CD4-positive, alpha-beta T cell treated with Interleukin-15 for 4 hours (primary cell): ENCODE measurements around the gene CES5A.
"Not testable (repeated sequence)": the region's sequence is repeated elsewhere in the genome, so short reads cannot be mapped to it uniquely, and the experiment has no call there.

Experiments used
- DNase-seq: peaks from one replicate; pipeline ENCODE4 v3.0.0-alpha.2; 2020; ENCODE audit warnings: low spot score

Gene CES5A, protein sequence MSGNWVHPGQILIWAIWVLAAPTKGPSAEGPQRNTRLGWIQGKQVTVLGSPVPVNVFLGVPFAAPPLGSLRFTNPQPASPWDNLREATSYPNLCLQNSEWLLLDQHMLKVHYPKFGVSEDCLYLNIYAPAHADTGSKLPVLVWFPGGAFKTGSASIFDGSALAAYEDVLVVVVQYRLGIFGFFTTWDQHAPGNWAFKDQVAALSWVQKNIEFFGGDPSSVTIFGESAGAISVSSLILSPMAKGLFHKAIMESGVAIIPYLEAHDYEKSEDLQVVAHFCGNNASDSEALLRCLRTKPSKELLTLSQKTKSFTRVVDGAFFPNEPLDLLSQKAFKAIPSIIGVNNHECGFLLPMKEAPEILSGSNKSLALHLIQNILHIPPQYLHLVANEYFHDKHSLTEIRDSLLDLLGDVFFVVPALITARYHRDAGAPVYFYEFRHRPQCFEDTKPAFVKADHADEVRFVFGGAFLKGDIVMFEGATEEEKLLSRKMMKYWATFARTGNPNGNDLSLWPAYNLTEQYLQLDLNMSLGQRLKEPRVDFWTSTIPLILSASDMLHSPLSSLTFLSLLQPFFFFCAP

DNA sequence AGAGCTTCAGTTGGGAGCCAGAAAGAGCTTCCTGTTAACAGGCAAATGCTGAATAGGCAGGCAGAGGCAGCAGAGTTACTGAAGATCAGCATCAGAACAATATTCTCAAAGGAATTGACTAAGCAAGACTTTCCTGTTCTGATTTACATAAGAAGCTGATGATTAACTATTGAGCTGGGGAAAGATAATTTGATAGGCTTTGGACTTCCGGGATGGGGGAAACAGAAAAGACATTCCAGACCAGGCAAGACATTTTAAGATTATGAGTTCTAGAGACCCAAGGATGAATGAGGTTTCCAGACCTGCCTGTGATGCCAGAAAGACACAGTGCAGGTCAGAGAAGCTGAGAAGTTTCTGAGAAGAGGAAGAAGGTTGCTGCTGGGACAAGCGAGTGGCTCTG lies at the start of gene CES5A:
TSS of gene CES5A (minus strand) at position 101 of the 400 bp plus-strand sequence. CDS start 152 bp downstream, outside the sequence.
- no peak for DNase-seq

DNA sequence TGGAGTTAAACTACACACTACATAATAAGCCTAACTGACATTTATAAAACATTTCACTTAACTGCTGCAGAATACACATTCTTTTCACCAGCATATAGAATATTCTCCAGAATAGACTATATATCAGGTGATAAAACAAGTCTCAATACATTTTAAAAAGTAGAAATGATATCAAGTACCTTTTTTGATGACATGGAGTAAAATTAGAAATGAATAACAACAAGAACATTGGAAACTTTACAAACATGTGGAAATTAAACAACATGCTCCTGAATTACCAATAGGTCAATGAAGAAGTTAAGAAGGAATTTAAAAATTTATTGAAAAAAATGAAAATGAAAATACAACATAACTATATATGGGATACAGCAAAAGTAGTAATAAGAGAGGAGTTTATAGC lies 47.5 kb upstream of the CES5A start:
- no peak for DNase-seq

DNA sequence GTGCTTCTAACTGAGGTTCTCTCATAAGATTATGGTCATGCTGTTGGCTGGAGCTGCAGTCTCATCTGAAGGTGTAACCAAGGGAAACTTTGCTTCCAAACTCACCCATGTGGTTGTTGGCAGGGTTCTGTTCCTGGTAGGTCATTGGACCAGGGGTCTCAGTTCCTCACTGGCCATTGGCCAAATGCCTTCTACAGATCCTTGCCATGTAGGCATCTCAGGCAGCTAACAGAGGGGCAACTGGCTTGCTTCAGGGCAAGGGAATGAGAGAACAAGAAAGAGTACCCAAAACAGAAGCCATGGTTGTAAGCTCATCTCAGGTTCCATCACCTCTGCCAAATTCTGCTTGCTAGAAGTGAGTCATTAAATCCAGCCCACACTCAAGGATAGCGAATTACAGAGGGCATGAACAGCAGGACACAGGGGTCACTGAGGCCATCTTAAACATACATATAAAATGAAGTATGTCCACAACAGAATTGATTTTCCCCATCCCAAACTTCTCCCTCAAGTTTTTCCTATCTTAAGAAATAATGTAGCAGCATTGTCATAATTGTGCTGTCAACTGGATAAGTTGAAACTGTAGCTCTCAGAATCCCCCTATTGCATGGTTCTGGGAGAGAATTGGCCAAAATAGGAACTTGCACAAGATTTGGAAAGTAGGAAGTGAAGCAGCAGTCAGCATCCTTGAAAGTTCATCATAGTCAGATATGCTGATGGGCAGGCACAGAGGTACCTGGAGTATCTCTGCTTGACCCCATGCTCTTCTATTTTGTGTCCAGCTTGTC lies 42.4 kb upstream of the CES5A start:
- DNase-seq = no peak

DNA sequence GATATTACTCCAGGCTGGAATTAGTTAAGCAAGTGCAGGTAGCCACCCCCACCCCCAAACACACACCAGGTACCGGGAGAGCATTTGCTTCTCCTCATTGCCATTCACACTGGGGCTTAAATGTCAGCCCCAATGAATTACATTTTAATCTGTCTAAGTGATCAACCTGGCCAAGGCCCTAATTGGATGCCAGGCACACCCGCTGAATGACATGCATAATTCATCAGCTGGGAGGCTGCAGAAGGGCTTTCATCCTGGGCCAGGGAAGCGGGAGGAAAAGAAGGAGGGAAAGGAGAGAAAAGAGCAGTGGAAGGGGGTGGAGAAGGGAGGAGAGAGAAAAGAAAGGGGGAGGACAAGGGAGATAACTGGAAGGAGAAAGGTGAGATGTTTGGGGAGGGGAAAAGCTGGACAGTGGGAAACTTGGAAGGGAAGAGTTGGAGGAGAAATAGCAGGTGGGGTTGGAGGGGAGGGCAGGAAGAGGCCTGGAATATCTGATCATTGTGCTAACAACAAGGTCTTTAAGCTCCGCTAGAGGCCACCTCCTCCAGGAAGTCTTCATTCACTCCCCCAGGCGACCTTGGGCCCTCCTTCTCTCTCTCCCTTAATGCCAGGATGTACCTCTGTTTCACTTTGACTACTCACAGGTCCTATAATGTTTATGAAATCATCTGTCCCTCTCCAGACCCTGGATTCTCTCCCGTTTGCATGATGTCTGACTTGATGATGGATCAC lies 40.1 kb upstream of the CES5A start:
- no peak for DNase-seq

DNA sequence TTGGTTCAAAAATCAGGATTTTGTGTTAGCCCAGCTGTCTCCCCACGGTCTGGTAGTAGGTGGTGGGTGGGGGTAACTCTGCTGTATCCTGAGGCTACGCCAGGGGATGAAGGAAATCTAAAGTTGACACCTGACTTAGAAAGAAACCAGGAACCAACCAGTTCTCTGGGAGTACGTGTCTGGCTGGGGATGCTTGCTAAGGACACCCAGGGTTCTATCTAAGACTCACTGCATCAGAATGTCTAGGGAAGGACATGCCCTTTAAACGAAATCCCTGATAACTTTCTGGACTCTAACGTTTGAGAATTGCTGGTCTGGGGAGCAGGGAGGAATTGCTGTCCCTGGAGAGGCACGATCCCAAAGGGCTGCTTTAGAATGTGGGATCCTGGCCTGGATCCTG lies 39.2 kb upstream of the CES5A start:
- no peak for DNase-seq

DNA sequence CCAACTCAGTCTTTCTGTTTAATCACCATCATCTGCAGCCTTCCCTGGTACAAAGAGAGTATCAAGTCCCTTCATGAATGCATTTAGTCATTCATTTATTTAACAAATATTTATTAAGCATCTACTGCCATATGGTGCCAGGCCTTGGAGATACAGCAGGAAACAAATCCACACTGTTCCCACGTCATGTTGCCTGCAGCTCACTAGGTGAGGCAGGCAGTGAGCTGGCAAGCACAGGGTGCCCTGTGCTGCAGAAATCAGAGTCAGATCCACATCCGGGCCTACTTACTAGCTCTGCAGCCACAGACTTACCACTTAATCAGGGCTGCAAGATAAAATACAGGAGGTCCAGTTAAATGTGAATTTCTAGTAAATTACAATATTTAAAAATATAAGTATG lies 38.5 kb upstream of the CES5A start:
- no peak for DNase-seq

DNA sequence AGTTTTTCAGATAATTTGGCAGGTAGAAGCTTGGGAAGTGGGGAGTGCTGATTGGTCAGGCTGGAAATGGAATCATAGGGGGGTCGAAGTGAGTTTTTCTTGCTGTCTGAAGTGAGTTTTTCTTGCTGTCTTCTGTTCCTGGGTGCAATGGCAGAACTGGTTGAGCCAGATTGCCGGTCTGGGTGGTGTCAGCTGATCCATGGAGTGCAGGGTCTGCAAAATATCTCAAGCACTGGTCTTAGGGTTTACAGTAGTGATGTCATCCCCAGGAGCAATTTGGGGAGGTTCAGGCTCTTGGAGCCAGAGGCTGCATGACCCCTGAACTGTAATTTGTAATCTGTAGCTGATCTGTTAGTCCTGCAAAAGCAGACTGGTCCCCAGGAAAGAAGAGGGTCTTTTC lies 37.9 kb upstream of the CES5A start:
- not testable (repeated sequence) for DNase-seq

DNA sequence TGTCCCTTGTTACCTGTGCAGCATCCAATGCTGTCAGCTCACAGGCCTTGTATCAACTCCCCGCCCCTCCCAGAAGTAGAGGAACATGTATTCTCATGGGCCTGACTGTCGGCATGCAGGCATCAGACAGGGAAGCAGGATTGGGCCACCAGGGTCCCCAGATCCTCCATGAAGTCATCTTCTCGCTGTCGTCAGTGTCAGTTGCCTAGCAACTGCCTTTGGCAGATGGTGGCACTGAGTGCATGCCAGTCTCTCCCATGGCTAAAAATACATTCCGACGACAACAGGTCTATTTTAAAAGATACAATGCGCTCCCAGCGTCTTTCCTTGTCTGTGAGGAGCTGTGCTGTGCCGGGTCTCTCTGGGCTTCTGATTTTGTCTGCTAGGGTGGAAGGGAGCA lies 36.8 kb upstream of the CES5A start:
- no peak for DNase-seq

DNA sequence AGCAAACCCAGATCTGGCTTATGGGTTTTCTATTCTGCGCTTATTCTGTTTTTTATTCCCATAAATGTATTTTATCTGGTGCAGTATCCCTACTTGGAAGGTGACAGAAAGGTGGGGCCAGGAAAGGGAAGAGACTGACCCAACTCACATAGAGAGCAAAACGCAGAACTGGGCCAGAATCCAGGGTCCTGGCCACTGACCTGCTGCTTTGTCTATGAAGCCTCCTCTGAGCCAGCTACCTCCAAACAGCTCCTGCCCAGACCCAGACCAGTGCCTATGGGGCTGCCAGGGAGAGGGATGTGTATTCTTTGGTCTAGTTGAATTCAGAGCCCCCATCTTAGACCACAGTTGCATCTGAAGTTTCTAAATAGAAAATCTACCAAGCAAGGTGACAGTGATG lies 36.4 kb upstream of the CES5A start:
- DNase-seq = no peak

DNA sequence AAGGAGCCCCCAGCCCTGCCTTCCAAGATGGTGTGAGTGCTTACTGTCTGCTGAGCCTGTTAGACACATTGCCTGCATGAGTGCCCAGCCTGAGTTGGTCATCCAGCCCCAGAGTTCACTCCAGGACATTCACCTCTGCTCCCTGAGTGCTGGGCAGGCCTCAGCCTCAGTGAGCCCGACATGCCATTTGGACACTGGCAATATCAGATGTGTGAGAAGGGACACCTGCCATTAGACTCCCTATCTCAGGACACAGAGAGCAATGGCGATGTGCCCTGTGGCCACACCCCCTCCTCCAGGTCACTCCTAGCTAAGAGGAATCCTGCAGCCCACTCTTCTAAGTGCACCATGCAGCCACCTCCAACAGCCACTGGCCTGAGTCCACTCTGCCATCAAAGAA lies 34.7 kb upstream of the CES5A start:
- no peak for DNase-seq

DNA sequence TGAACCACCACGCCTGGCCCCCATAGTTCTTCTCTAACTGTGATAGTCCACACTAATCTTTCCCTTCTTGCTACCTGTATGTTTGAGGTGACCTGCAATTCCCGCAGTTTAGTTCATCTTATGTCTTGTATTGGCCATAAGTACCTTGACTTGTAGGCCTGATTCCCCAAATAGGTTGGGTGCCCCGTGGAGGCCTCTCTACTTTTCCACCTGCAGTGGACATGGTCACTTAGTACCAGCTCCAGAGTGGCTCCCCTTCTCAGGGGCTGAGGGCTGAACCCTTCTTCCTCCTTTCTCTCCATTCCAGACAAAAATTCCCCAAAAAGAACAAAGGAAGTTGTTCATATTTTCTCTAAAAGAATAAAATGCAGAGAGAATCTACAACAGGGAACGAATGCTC lies 33.5 kb upstream of the CES5A start:
- no peak for DNase-seq

DNA sequence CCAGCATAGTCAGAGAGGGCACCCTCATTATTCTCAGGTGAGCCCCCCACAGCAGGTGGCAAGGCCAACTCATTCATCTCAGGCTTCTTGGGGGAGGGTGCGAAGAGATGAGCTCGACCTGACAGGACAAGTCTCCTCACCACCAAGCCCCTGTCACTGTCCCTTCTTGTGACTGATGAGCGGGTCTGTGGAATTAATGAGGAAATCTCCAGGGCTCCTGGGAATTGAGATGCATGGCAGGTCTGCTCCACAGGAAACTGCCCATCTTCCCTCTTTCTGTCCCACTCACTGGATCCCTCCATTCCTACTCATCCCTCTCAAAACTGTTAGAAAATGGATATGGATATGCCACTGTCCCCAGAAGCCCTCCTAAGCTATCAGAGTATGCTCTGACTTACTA lies 32.5 kb upstream of the CES5A start:
- no peak for DNase-seq

DNA sequence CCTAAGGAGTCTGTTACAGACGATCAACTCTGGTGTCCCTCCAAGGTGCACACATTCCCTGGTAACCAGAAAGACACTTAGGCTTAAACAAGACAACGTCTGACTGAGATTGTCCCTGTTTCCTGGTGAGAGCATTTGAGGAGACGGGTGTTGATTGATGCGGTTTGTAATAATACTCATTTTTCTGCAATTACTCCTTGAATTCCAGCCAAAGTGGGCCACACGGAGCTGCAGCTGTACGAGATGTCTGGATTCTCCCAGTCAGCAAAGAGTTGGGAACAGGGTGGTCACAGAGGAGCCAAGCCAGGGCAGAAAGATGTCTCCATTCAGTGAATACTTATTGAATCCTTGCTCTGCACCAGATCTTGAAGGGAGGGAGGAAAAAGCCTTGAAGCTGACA lies 30.9 kb upstream of the CES5A start:
- no peak for DNase-seq

DNA sequence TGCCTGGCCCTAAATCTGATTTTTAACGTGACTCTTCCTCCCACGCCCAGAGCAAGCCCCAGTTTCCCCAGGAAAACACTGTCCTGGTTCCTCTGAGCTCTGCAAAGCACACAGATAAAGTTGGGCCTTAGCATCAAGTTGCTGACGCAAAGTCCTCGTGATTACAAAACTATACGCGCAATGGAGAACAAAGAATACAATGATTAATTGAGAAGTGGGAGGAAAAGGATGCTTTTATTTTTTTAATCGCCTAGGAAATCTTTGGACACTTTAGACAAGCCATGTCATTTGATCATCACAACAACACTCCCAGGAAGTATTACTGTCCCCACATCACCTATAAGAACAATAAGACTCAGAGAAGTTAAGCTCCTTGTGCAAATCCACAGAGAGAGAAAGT lies 30.5 kb upstream of the CES5A start:
- DNase-seq = no peak

DNA sequence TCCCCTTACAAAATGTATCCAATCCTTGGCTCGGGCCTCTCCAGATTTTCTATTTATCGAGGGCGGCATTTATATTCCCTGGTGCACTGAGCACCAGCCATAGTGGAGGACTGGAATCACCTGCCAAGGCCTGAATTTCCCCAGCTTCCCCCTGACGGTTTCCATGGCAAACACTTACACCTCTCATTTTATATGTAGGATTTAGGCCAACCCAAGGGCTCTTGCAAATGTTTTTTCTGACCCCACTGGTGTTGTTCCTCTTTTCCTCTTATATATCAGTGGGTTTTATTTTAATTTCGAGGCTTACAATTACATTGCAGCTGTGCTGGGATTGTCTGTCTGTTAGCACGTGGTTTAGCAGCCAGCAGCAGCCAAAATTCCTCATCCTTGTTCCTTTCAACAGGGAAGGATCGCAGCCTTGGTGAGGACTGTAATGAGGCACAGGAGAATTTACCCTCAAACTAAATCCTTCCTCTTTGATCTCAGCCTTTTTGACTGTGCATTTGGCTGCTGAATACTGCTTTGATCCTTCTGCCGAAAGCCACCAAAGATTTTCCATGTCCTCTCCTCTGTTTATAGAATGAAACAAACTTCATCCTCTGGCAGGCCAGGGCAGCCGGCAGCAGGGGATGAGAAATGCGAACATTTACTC lies 26.5 kb upstream of the CES5A start:
- no peak for DNase-seq

DNA sequence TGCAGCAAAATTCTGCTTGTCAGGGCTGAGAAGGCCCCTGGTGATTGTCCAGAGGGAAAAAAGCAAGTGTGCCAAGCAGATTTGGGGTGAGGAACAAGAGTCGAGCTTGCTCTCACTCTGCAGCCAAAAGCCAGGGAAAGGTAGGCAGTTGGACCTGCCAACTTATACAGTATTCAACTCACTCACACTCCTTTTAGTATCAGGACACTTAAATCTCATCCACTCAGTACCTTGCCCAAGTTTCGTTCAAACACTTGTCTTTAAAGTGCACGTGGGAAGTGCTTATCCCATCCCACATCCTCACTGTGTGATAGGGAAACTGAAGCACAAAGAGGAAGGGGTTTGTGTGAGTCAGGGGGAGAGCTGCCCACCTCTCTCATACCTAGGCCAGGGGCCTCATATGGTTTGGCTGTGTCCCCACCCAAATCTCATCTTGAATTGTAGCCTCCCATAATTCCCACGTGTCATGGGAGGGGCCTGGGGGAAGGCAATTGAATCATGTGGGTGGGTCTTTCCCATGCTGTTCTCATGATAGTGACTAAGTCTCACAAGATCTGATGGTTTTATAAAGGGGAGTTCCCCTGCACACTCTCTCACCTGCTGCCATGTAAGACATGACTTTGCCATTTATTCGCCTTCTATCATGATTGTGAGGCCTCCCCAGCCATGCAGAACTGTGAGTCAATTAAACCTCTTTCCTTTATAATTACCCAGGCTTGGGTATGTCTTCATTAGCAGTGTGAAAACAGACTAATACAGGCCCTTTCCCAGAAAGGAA lies 25.6 kb upstream of the CES5A start:
- no peak for DNase-seq

DNA sequence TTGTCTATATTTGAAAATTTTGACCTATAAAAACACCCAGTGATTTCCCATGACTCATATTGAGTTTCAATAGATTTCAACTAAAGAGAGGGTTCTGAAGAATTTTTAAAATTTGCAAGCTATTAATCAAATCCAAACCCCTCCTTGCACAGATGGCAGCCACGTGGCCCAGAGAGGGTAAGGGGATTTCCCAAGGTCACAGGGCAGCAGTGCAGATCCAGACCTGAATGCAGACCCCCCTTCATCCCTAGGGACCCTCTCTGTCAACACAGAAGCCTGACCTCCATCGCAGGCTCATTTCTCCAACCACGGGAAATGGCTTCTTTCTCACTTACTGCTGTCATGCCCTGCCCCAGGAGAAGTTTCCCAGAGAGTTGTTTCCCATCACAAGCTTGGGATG lies 24.7 kb upstream of the CES5A start:
- no peak for DNase-seq

DNA sequence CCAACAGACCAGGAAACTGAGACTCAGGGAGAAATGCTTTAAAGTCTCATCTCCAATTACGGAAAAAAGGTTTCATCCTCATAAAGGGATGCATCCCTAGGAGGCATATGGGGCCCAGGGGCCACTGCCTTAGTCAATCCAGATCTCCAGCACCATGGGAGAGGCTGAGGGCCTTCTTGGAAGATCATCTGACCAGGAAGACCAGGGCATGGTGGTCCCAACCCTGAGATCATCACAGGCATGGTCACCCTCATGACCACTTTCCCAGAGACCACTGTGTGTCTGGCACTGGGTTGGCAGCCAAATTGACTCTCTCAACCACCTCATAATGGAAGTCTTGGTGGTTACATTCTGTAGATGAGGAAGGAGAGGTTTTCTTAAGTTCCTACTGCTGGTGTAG lies 23.4 kb upstream of the CES5A start:
- no peak for DNase-seq

DNA sequence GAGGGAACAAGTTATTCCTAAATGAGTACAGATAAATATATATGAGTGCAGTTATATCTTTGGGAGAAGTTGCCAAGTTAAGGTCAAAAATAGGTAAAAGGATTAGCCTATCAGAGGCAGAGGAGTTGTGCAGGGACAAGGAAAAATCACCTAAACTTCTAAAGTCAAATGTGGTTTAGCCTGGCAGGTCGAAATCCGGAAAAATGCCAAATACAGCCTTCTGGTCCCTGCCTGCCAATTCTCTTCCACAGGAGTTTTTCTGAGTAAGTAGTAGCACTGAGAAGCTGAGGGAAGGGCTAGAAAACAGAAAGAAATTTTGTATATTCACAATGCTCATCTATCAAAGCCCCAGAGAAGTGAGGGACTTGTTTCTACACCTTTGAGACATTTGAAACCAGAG lies 17.6 kb upstream of the CES5A start:
- DNase-seq = no peak

DNA sequence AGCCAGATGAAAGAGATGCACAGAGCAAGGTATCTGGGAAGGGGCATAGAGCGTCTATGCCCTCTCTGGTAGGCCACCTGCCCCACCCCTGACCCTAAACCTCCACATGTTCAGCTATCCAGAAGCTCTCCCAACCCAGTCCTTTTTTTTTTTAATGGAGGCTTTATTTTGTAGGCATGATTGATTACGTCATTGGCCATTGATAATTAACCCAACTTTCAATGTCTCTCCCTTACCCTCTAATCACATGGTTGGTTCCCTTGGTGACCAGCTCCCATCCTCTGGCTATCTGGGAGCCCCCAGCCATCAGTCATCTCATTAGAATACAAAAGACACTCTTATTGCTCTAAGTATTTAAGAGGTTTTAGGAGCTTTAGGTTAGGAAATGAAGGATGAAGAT lies 14.3 kb upstream of the CES5A start:
- DNase-seq = no peak

DNA sequence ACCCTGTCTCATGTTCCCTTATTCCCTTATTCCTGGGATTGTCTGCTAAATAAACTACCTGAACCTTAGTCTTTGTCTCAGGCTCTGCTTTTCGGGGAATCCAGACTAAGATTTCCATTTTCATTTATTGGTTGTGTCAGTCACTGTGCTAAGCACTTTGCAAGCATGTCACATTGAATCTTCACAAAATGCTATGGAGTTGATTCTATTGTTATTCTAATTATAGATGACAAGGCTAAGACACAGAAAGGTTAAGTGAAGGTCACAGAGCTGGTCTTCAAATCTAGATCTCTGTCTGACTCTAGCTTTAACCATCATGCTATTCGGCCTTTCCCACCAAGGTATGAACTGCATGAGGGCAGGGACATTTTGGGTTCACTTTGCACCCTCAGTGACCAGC lies 13.4 kb upstream of the CES5A start:
- no peak for DNase-seq
